ENCODE results near the gene C16orf89. TPM values are rescaled to one million over a fixed set of nuclear protein-coding genes. Genes with fewer than 3 reads are reported as not detected.

C16orf89 gene
- total and polyA plus RNA-seq, 2 donors (not counting 1 experiment from before 2014, with no cell fraction given), result not detected

Other genes with a start within 250 kb of the C16orf89 start
- gene GLYR1, start 218.7 kb downstream of the C16orf89 start, total RNA-seq, result 137 and 147 TPM in 2 replicates
- 34.0 and 40.6 TPM in 2 replicates for gene GLYR1, start 218.7 kb downstream of the C16orf89 start, polyA plus RNA-seq
- 38.1 and 41.9 TPM in 2 replicates for gene UBN1, start 218.5 kb downstream of the C16orf89 start, total RNA-seq
- gene UBN1, start 218.5 kb downstream of the C16orf89 start, polyA plus RNA-seq, result 16.6 and 23.7 TPM in 2 replicates
- not detected in 2 replicates for gene PPL, start 128.8 kb downstream of the C16orf89 start, total RNA-seq
- gene PPL, start 128.8 kb downstream of the C16orf89 start, polyA plus RNA-seq, result 0.07 TPM in 1 of 2 replicates, not detected in the other
- not detected in 2 replicates for gene SEC14L5, start 107.6 kb downstream of the C16orf89 start, total RNA-seq
- not detected in 2 replicates for gene SEC14L5, start 107.6 kb downstream of the C16orf89 start, polyA plus RNA-seq
- 38.4 and 43.3 TPM in 2 replicates for gene NAGPA, start 32.0 kb downstream of the C16orf89 start, total RNA-seq
- 33.4 and 38.6 TPM in 2 replicates for gene NAGPA, start 32.0 kb downstream of the C16orf89 start, polyA plus RNA-seq
- 24.2 and 26.3 TPM in 2 replicates for gene ALG1, start 5.9 kb upstream of the C16orf89 start, total RNA-seq
- gene ALG1, start 5.9 kb upstream of the C16orf89 start, polyA plus RNA-seq, result 10.8 and 12.2 TPM in 2 replicates
- gene EEF2KMT, start 31.8 kb upstream of the C16orf89 start, total RNA-seq, result 7.8 and 10.3 TPM in 2 replicates
- 5.8 and 8.0 TPM in 2 replicates for gene EEF2KMT, start 31.8 kb upstream of the C16orf89 start, polyA plus RNA-seq

All from B cell (primary cell).